SIG-M5 treated with dmso at 0.1 percent for 504 hours (cell line): ENCODE results near the gene PHACTR1.
"Not testable (repeated sequence)": the region's sequence is repeated elsewhere in the genome, so short reads cannot be mapped to it uniquely, and the experiment has no call there.

Experiments
- DNase-seq: peaks from one replicate; lab custom pipeline; 2025; ENCODE audit not compliant: unreplicated experiment; lab: John Stamatoyannopoulos, UW

The PHACTR1 gene

GRCh38 chr6:12749531-12750379 lies 33.2 kb downstream of the PHACTR1 start:
- DNase-seq: no peak

- DNase-seq: no peak
Measured at GRCh38 chr6:12750416-12750815, 33.8 kb downstream of the PHACTR1 start.

- DNase-seq: peak; percentile 42
Measured at GRCh38 chr6:12751694-12752325, 35.2 kb downstream of the PHACTR1 start.

DNA sequence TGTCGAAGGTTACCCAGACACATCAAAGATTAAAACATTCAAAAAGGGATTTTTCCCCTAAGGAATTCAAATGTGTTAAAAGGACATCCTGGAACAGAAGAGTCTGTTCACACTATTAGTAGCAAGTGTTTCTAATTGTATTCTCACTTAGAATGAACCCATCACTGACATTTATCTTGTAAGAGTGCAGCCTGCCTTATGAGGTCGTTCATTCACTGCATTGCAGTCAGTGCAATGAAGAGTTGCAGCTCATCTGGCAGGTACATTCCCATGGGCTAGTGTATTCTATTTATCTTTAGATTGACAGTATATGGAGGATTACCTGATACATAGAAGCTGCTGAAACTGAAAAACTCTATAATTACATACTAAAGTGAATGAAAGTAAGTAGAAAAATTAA lies 36.5 kb downstream of the PHACTR1 start:
- no peak for DNase-seq

- no peak for DNase-seq
Measured at GRCh38 chr6:12760226-12760625, 43.7 kb downstream of the PHACTR1 start.

DNA sequence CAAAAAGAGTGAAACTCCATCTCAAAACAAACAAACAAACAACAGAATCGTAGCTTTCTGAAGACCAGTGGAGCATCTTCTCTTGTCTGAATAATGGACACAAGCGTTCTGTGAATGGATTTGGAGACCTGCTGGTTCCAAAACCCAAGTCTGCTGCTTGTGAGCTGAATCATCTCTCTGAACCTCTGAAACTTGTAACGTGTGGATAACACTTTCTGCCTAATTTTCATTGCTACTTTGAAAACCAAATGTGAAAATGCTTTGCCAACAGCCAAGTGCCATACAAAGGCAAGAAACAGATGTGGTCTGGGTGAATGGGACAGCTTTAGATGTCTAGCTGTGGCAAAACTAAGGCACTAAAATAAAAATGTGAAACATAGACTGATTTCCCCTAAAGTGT lies 44.3 kb downstream of the PHACTR1 start:
- no peak for DNase-seq

DNA sequence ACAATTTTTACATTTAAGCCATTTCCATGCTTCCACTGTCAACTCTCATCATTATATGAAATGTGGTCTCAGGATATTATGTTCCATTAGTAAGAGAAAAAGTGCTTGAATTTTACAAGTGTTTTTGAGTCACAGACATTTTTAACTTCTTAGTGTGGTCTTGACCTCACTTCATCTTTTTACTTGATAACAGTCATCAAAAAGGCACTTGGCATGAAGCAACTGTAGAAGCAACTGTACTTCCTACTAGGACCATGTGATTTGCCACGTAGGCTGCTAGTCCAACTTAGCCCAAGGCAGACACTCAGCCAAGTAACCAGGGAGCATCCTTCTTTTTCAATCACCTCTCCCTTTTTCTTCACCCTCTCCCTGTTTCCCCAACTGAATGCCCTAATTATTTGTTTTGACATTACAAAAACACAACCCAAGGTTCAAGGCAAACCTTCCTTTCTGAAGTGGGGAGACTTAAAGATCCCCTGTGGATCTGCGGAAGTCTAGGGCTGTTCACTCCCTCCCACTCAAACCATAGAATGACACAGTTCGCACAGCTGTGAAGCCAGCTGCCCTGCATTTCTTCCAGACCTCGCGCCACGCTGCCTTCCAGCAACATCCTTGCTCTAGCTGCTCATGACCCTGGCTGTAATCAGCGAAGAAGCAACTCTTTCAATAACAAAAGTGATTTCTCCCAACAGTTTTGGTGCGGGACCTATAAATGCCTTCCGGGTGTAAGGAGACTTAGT lies 45.0 kb downstream of the PHACTR1 start:
- no peak for DNase-seq

GRCh38 chr6:12762731-12763434 lies 46.3 kb downstream of the PHACTR1 start:
- not testable (repeated sequence) for DNase-seq

- DNase-seq: no peak
Measured at GRCh38 chr6:12766365-12766764, 49.8 kb downstream of the PHACTR1 start.

DNA sequence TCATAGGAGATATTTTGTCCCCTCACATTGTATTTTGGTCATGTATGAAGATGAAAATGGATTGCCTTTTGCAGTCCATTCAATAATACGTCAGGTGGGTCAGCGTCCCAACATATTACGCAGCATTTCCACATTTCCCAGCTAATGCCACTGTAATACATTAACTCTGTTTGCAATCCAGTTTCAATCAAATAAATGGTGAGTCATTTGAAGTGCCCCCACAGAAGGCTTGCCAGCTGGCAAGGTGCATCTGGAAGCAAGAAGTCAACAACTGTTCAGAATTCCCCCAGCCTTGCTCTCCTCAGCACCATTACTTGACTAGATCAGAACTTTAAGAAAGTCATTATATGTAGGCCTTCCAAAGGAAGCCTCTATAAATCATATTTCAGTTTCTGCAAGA lies 50.4 kb downstream of the PHACTR1 start:
- DNase-seq: no peak

DNA sequence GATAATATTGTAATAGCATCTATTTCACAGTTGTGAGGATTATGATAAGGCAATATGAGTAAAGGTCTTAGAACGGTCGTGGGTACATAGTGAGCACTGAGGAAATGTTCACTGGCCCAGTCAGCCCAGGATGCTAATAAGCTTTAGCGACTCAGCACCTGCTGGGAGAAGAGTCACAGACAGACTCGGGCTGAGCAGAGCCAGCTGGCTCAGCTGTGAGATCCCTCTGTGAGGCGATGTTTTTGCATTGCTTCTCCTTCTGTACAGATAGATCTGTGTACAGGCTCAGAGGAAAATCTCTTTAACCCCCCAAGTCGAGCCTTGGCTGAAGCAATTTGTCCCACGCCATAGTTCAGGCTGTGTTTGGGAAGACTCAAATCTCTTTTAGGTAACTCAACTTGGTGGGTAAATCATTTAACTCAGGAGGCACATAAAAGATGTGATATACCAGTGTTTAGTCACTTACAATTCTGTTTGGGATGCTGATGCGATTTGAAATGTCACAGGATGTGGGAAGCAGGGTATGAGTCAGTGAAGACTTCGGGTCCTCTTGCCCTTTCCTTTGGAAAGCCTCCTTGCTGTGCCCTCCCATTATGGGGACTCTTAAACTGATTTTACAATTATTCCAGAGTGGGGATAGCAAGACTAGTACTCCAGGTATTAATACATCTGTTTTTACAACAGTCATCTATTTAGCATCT lies 53.1 kb downstream of the PHACTR1 start:
- no peak for DNase-seq

GRCh38 chr6:12772416-12772815 lies 55.8 kb downstream of the PHACTR1 start:
- DNase-seq: no peak

DNA sequence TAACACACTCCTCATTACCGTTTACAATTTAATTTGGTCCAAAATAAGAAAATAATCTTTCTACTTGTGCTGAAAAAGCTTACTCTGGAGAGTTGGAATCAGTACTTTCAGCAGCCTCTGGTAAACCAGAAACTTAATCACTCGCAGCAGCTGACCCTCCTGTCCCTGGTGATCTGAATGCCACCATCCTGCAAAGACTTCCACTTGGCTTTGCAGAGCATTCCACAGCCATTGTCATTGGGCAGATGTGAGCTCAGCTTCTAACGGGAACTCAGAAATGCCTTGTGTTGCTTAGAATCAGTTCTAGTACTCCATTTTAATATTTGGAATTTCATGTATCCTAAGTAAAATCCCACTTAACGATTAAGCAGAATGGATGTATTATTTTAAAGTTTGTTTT lies 59.7 kb downstream of the PHACTR1 start:
- no peak for DNase-seq

DNA sequence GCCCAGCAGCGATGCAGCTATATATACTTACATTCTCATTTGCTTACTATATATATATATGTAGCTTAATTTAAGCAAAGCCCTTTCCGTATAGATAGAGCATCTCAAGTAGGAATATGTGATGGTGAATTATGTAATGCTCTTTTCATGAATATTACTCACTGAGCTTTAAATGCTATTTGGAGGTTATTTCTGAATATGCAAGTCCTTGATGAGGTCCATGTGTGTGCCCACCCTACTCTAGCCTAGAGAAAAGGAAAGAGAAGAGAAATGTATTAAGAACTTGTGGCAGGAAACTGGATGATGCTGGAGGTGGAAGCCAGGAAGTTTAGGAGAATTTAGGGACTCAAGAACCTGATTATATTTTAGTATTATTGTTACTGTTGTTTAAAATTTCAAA lies 63.2 kb downstream of the PHACTR1 start:
- DNase-seq: no peak

- DNase-seq: no peak
Measured at GRCh38 chr6:12782136-12782535, 65.6 kb downstream of the PHACTR1 start.

- no peak for DNase-seq
Measured at GRCh38 chr6:12785301-12785700, 68.7 kb downstream of the PHACTR1 start.

GRCh38 chr6:12785921-12786320 lies 69.4 kb downstream of the PHACTR1 start:
- no peak for DNase-seq

GRCh38 chr6:12791371-12791770 lies 74.8 kb downstream of the PHACTR1 start:
- no peak for DNase-seq

DNA sequence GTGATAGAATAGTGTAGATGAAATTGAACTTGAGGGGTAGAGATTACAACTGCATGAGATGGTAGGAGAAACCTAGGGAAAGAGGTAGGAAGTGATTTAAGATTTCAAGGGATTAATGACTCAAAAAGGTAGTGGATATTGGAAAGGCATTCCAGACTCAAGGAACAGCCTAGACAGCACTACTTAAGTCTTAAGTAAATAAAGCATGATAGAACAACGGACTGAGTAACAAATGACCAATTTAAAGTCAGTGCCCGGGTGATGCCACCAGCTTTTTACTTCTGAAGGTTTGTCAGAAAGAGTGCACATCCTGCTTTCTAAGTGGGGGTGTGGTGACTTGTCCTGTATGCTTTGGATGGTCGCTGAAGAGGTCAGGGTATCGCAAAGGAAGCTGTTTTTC lies 81.8 kb downstream of the PHACTR1 start:
- DNase-seq: no peak

- DNase-seq: no peak
Measured at GRCh38 chr6:12800120-12800519, 83.6 kb downstream of the PHACTR1 start.

DNA sequence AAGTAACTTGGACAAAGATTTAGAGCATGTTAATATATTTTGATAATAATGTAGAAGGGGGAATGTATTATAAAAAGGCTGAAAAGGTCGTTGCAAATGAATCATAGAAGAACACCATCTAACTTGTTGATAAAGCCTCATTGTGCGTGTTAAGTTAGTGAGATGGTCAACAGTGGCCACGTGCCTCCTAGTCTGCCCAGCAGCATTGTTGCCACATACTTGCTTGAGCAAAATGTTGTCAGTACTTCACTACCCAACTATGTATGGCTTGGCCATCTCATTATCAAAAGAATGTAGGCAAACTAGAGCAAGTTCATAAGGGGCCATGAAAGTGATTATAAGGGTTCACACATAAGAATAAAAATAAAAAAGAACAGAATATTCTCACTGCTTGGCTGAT lies 84.6 kb downstream of the PHACTR1 start:
- no peak for DNase-seq
